Occipital lobe (tissue), 2 donors: ENCODE measurements around the gene GPRC5A. TPM values are rescaled to one million over a fixed set of nuclear protein-coding genes. Genes with fewer than 3 reads are reported as not detected.
"Not testable (repeated sequence)": the region's sequence is repeated elsewhere in the genome, so short reads cannot be mapped to it uniquely, and the experiment has no call there.

Experiments used
- DNase-seq: peaks from one replicate; lab custom pipeline; 2025; lab: John Stamatoyannopoulos, UW
- total RNA-seq: library from RNA; depleted of rRNA; stranded (reverse); fragments of >200 nt; gene quantifications from one replicate; pipeline ENCODE4 v1.2.3, GENCODE V29; 2014

Gene GPRC5A, protein sequence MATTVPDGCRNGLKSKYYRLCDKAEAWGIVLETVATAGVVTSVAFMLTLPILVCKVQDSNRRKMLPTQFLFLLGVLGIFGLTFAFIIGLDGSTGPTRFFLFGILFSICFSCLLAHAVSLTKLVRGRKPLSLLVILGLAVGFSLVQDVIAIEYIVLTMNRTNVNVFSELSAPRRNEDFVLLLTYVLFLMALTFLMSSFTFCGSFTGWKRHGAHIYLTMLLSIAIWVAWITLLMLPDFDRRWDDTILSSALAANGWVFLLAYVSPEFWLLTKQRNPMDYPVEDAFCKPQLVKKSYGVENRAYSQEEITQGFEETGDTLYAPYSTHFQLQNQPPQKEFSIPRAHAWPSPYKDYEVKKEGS
- total RNA-seq: 0.31 TPM

DNA sequence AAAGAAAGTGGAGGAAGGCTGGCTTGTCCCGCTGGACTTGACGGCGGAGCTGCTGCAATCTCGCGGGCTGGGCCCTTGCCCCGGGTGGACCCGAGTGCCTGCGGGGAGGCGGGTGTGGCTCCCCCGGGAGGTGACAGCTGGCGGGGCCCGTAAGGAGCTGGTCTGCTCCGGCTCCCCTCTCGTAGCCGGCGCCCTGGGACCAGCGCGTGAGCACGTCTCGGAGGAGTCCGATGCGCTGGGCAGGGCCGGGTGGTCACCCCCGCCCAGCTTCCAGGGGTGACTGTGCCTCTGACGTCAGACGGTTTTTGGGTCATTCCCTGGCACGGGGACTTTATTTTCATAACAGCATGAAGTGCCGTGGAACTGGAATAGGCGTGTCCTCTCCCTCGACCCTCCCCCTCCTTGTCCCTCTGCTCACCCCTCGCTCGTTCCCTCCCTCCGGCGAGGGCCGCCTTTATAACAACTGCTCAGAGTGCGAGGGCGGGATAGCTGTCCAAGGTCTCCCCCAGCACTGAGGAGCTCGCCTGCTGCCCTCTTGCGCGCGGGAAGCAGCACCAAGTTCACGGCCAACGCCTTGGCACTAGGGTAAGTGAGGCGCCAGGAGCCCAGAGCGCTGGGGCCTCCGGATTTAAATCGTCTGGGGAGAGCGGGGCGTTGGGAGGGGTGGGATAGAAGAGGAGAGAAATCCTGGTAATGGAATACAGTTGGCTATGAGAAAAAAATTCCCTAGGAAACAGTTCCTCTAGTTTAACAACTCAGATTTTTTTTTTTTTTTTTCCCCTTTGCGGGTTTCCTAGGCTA, at the start of gene GPRC5A:
TSS of gene GPRC5A (plus strand) at position 483 of the 801 bp plus-strand sequence. CDS start 16,688 bp downstream, outside the sequence.
- no peak for DNase-seq

DNA sequence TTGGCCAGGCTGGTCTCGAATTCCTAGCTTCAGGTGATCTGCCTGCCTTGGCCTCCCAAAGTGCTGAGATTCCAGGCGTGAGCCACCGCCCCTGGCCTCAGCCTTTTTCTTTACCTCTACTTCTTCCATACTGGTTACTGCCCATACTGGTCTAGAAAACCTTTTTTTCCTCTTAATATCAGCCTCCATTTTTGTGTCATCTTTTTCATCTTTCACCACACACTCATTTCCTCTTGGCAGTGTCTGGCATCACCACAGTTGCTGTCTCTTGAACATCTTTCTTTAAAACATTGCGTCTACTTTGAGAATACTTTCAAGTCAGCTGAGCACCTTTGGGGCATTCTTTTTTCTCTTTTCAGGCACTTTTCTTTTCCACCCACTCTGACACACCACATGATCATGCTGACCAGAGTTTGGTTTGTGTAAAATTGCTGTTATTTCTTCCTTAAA, 45.5 kb upstream of the GPRC5A start:
- no peak for DNase-seq

DNA sequence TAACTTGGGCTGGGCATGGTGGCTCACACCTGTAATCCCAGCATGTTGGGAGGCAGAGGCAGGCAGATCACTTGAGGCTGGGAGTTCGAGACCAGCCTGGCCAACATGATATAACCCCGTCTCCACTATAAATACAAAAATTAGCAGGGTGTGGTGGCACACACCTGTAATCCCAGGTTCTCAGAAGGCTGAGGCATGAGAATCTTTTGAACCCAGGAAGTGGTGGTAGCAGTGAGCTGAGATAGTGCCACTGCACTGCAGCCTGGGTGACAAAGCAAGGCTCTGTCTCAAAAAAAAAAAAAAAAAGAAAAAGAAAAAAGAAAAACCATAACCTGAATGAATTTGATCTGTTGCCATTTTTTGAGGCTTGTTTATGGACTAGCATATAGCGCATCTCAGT, 44.6 kb upstream of the GPRC5A start:
- not testable (repeated sequence) for DNase-seq

DNA sequence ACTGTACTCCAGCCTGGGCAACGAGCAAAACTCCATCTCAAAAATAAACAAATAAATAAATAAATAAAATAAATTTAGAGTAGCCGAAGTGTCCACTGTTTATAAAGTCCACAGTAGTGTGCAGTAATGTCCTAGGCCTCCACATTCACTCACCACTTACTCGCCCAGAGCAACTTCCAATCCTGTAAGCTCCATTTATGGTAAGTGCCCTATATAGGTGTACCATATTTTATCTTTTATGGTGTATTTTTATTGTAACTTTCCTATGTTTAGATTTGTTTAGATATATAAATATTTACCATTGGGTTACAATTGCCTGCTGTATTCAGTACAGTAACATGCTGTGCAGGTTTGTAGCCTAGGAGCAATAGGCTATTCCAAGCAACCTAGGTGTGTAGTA, 37.9 kb upstream of the GPRC5A start:
- DNase-seq: no peak

DNA sequence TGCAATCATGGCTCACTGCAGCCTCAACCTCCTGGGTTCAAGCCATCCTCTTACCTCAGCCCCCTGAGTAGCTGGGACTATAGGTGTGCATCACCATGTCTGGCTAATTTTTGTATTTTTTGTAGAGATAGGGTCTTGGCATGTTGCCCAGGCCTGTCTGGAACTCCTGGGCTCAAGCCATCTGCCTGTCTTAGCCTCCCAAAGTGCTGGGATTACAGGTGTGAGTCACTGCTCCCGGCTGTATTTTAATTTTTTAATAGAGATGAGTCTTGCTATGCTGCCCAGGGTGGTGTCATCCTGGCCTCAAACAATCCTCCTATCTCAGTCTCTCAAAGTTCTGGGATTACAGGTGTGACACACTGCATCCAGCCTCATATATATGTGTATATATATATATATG, 31.7 kb upstream of the GPRC5A start:
- no peak for DNase-seq

DNA sequence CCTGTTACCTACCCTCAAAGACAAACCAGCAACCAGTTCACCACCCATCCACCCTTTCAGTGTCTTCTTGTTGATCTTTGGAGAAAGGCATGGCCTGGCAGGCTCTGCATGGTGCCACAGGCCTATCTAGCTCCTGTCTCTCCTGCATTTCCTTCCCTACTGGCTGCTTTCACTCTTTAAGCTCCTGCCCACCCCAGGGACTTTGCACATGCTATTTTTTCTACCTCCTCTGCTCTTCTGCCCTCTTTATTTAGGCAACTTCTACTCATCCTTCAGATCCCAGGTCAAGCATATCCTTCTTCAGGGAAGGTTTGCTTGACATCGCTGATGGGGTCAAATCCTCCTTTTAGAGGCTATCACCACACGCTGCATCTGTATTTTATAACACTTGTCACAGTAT, 27.1 kb upstream of the GPRC5A start:
- no peak for DNase-seq

DNA sequence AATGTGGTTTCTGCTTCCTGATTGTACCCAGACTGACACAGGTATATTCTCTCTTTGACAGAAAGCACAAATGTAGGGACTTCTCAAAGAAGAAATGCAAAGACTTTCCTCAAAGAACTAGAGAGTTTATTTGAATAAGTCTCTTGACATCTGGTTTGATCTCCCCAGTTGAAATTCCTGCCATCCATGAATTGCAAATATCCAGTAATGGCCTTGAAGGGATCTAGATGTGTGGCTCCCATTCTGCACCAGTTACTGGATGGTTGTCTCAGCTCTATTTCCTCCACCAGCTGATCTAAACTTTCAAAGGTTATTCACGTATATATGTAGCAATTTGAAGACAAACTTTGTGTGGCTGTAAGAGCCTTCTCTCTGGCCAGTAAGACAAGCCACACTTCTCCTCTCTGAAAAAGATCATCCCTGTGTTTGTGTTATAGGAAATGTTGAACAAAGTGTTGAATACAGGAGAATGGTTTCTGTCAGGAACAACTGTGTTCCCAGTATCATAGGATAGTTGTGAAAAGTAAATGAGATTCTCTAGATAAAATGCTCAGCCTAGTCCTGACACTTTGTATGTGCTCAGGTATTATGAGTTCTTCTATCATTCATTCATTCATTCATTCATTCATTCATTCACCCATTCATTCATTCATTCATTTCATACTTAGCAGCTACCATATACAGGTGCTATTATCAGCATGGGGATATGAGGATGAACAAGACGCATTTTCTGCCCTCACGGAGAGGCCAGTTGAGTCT, 22.7 kb upstream of the GPRC5A start:
- DNase-seq: no peak

DNA sequence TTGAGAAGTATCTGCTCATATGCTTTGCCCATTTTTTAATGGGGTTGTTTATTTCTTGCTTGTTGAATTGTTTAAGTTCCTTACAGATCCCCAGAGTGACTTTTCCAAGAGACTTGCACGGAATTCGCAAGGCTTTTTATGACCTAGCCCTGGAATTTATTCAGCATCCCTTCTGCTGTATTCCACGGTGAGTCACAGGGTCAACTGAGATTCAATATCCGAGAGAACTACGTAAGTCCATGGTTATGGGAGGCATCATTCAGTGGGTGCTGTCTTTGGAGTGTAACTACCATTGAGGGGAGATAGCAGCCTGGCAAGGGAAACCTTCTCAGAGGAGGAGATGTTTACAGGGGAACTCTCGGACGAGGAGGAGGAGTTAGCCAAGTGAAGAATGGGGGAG, 20.9 kb upstream of the GPRC5A start:
- no peak for DNase-seq

DNA sequence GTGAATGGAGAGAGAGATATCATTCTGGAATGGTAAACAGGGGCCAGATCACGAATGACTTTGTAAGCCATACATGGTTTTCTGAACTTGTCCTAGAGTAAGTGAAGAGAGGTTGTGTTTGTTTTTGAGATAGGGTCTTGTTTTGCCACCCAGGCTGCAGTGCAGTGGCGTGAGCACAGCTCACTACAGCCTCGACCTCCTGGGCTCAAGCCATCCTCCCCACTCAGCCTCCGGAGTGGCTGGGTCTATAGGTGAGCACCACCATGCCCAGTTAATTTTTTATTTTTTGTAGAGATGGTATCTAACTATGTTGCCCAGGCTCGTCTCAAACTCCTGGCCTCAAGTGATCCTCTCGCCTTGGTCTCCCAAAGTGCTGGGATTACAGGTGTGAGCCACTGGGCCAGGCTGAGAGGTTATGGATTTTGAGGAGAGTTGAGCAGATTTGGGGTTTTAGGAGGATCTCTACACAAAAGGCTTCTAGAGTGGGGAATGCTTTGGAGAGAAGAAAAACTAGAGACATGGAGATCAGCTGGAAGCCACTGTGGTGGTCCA, 19.7 kb upstream of the GPRC5A start:
- no peak for DNase-seq

DNA sequence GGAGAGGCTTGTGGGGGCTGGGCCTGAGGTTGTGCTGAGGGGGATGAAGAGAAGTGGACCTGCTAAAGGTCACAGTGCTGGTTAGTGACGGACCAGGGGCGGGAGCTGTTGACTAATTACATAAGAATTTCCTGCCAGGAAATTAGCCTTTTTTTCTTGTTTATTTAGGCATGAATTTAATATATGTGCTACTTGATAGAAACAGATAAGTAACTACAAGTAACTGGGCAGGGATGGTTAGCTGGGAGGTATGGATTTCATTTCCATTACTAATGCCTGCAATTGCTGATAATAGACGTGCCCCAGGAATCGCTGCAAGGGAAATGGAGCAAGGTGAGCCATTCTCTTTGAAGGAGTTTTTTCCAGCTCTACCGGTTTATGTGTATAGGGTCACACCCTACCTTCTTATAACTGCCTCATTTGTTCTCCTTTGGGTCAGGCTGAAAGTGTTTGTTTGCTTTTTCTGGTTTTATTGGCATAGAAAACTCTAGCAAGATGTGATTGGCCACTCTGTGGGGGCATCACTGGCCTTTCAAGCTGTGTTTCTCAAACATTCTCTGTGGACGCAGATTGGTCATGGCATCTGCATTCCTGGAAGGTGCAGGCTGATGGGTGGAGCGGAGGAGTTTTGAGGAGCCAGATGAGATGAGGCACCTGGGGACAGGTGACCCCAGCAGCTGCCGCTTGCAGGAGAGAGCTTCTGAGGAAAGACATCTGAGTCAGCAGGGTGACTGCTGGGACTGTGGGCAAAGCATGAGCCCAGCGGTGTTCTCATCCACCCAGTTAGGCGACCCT, 19.0 kb upstream of the GPRC5A start:
- DNase-seq: no peak

DNA sequence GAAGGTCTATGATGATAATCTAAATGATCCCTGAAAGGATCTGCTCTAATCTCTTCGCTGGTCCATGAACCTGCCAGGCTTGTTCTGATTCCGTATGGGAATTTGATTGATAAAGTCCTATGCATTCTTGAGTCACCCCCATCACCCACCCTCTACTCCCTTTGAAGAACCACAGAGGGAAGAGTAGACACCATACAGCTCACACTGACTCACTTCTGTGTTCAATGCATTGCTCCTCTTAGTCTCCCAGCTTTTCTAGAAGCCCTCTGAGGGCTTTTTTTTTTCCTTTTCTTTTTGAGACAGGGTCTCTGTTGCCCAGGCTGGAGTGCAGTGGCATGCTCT, 18.5 kb upstream of the GPRC5A start:
- no peak for DNase-seq

DNA sequence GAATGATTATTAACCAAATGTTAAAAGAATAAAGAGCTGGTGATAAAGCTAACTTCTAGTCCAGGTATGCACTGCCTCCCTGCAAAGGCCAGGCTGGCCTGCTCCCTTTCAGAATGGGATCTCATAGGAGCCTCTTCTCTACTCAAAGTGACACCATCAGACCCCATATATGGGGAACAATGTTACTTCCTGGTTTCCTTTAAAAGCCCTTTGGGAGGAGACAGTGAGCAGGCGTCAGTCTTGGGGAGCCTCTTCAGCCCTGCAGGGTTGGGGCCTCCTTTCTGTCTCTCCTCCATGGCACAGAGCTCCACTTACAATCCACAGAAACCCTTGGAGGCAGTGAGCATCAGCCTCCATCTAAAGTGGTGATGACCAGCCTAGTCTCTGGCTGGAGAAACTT, 17.3 kb upstream of the GPRC5A start:
- DNase-seq: no peak

DNA sequence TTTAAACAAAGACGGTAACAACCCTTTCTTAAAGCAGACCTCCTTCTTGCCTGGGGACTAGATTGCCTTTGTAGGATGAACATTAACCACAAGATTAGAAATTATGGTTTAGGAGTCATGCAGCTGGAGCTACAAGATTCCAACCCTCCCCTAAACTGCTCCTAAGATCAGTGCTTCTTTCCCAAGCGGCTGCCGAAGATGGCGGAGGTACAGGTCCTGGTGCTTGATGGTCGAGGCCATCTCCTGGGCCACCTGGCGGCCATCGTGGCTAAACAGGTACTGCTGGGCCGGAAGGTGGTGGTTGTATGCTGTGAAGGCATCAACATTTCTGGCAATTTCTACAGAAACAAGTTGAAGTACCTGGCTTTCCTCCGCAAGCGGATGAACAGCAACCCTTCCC, 16.1 kb upstream of the GPRC5A start:
- not testable (repeated sequence) for DNase-seq

DNA sequence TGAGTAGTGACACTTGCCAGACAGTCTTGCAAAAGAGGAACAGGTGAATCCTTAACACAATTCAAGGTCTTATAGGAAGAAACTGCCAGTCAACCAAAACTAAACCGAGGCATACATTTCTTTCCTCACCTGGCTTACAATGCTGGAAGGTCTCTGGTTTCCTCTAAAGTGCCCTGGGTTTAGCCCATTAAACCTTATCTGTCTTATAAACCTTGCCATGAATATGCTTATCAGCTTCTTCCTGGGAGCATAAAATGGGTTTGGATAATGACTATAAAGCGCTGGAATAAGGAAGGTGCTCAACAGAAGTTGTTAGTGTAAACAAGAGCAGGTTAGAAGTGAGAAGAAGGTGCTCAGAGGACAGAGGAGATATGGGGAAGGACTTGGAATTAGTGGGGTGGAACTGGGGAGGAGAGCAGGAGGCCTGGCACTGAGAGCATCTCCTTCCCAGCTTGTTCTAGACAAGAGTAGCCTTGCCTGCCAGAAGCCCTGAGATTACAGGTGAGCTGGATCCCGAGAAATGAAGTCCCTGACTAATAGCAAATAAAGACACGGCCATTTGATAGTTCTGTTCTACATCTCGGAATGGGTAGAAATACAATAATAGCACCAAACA, 14.1 kb upstream of the GPRC5A start:
- no peak for DNase-seq

DNA sequence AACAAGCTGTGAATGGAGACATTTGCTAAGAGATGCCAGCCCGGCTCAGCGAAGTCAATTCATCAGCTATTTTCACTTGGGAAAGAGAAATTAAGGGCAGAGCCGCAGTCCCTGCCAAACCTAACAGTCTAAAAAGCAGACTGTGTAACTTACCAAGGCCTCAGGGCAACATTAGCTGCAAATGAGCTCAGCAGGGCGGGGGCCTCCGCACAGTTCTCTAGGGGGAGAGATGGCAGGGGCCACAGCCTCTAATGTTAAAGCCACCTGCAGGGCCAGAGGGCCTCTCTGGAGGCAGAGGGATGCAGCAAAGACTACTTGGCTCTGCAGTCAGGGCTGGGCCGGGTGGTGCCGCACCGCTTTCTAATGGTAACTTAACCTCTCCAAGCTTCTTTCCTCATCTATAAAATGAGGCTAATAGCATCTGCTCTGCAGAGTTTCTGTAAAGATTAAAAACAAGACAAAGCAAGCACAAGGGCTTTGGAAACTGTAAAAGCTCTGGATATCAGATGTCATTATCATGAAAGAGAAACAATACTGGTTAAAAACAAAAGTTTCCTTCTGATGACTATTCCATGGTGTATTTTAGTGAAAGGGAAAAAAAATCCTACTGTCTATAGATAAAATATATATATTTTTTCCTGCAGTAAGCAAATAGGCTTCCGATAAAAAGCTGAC, 13.4 kb upstream of the GPRC5A start:
- no peak for DNase-seq

DNA sequence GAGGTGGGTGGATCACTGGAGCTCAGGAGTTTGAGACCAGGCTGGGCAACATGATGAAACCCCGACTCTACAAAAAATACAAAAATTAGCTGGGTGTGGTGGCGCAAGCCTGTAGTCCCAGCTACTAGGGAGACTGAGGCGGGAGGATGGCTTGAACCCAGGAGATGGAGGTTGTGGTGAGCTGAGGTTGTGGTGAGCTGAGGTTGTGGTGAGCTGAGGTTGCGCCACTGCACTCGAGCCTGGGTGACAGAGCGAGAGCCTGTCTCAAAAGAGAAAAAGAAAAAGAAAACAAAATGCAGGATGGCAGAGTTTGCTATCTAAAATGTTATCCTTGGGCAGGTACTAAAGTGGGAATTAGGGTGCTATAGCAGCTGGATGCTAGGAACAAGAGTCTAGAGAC, 10.8 kb upstream of the GPRC5A start:
- no peak for DNase-seq

DNA sequence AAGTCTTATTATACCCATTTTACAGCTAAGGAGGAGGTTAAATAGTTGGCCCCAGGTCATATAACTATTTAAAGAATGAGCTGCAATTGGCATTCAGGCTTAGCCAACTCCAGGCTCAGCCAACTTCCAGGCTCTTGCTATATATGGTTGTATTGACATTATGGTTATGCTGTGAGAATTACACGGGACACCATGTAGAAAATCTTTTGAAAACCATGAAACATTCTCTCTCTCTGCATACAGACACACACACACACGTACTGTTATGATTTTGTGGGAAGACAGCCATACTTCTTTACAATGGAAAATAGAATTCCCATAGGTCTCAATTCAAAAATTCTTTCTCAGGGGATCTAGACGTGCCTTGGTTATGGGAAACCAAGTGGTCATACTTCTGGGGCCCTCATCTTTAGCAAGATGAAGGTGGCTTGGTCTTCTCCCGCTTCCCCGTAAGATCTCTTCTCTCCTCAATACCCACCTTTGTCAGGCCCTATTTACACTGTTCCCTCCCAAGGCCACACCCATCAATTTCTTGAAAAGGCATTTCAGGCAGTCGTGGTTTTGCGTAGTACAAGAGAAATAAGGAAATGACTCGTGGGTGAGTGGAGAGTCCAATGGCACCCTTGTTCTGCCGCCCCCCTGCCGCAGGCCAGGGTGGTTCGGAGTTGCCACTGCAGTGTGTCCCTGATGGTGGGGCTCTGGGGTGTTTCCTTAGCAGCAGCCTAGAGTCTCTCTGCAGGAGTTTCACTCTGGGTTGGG, 10.0 kb upstream of the GPRC5A start:
- DNase-seq: no peak

DNA sequence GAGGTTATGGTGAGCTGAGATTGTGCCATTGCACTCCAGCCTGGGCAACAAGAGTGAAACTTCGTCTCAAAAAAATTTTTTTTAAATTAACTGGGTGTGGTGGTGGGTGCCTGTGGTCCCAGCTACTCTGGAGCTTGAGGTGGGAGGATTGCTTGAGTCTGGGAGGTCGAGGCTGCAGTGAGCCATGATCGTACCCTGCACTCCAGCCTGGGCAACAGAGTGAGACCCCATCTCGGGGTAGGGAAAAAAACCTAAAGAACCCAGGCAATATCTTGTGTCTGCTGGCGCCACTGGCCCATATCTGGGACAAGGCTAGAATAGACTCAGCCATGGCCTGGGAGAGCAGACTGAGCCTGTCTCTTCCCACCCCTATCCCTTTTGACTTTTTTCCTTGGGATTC, 9.1 kb upstream of the GPRC5A start:
- no peak for DNase-seq

DNA sequence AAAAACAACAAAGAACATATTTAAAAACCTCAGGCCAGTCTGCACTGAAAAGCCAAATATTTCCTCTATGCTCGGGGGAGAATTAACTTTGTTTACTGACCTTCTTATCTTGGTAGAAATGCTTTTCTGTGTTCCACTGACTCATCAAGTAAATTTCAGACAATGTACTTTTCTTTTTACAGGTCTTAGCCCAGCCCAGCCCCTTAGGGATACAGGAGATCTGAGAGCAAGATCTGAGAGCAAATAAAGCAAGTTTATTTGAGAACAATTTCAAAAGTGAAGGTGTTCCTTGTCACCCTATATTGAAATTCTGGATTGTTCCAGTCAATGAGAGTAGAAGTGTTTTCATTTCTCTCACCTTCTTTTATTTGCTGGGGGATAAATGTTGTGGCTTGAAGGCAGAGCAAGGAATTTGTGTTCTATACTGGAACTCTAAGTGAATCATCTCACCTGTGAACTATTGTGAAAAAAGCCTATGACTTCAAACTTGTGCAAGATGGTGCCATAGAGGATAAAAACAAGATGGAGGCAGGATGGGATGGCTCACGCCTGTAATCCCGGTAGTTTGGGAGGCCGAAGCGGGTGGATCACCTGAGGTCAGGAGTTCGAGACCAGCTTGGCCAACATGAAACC, 7.9 kb upstream of the GPRC5A start:
- no peak for DNase-seq
